ENCODE data around the gene RMDN2. TPM values are rescaled to one million over a fixed set of nuclear protein-coding genes. Genes with fewer than 3 reads are reported as not detected.
A peak's percentile ranks its signal among the peaks of the same experiment; 100 is the strongest.

Gene RMDN2
- total RNA-seq, 2 donors from 2014 or later: 10.4 to 11.5 TPM

DNA sequence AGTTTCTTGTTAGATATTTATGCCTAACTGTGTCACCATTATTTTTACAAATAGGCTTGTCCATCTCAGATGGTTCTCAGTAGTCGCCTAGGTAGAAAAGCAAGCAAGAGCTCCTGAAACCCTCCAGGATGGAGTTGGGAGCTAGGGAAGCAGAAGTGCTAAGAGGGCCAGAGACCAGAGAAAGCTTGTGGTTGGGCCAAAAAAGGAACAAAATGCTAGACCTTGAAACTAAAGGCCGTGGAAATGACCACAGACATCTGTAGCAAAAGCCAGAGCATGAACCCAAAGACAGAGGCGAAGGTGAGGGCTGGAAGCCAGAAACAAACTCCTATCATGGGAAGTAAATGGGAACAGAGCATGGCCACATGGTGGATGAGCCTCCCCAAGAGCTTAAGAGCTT lies 29.9 kb upstream of the RMDN2 start:
- Histone ChIP-seq H3K4me3 (no peak overlapping the region), H3K9me3 (no peaks in the 10 kb centered on the region), H3K4me1 (peaks cover 5% of the 10 kb centered on the region), H3K27ac (no peak overlapping the region), H3K27me3 (no peaks in the 10 kb centered on the region), H3K36me3 (replicated peaks in 1 of 2; ENCODE audit: insufficient read depth in 1 of 2, low read depth in 2 of 2) (no peaks in the 10 kb centered on the region)
- intact Hi-C loops (cut with DNase I): no loop called here
- ATAC-seq (no peak), DNase-seq (no peak)
- TF ChIP-seq POLR2A (IDR thresholded peaks at IDR 0.05): no peak
- TF ChIP-seq, protein P1, sequence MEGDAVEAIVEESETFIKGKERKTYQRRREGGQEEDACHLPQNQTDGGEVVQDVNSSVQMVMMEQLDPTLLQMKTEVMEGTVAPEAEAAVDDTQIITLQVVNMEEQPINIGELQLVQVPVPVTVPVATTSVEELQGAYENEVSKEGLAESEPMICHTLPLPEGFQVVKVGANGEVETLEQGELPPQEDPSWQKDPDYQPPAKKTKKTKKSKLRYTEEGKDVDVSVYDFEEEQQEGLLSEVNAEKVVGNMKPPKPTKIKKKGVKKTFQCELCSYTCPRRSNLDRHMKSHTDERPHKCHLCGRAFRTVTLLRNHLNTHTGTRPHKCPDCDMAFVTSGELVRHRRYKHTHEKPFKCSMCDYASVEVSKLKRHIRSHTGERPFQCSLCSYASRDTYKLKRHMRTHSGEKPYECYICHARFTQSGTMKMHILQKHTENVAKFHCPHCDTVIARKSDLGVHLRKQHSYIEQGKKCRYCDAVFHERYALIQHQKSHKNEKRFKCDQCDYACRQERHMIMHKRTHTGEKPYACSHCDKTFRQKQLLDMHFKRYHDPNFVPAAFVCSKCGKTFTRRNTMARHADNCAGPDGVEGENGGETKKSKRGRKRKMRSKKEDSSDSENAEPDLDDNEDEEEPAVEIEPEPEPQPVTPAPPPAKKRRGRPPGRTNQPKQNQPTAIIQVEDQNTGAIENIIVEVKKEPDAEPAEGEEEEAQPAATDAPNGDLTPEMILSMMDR (IDR thresholded peaks at IDR 0.05): no peak
- WGBS, 2 donors: 76 to 87% methylated on average over 3 of the region's 3 CpGs

DNA sequence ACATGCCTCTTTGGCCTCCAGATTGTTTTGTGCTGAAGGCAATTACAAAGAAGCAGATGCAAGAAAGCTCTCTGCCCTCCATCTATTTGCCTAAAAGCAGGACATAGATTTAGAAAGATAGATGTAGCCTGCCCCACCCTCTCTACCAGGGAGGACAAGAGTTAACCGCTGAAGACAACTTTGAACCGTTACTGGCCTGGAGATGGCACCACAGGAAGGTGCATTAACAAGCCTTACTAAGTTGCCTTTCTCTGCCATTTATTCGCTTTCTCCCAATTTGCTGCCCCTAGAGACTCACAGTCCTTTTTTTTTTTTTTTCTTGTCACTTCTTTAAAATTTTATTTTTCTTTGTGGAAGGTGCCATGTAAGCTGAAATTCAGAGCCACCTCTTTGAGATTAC lies 28.8 kb upstream of the RMDN2 start:
- no peaks in the 10 kb centered on the region for H3K27me3 ChIP-seq
- no peaks in the 10 kb centered on the region for H3K9me3 ChIP-seq
- 74 to 78% methylated on average over 3 of the region's 3 CpGs for WGBS, 2 donors
- ATAC-seq: no peak
- H3K4me3 ChIP-seq: no peak overlapping the region
- DNase-seq: no peak
- no peak overlapping the region for H3K27ac ChIP-seq
- H3K4me1 ChIP-seq: no peaks in the 10 kb centered on the region
- intact Hi-C loops (cut with DNase I): no loop called here
- no peak for TF ChIP-seq POLR2A (IDR thresholded peaks at IDR 0.05)
- TF ChIP-seq, protein P1 (IDR thresholded peaks at IDR 0.05): peak in 1 of 7 experiments; percentile 8
- no peaks in the 10 kb centered on the region for H3K36me3 ChIP-seq (replicated peaks in 1 of 2; ENCODE audit: insufficient read depth in 1 of 2, low read depth in 2 of 2)

DNA sequence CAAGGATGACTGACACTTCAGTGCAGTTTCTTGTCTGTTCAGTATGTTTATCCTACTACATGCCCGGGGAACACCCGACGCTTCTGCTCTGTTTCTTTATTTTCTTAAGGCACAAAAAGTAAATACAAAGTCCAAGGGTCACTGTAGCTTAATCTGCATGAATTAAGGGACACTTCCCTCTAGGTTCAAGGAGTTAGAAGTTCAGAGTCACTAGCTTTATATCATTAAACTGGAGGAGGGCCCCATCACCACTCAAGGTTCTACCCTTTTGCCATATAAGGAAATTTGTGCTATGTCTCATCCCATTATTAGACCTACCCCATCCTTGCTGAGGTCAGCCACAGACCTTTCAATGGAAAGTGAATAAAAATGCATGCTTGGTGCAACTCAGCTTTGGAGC lies 27.6 kb upstream of the RMDN2 start:
- Histone ChIP-seq H3K9me3 (no peaks in the 10 kb centered on the region), H3K27ac (no peak overlapping the region), H3K4me3 (no peak overlapping the region), H3K36me3 (replicated peaks in 1 of 2; ENCODE audit: insufficient read depth in 1 of 2, low read depth in 2 of 2) (no peaks in the 10 kb centered on the region), H3K4me1 (no peaks in the 10 kb centered on the region), H3K27me3 (no peaks in the 10 kb centered on the region)
- ATAC-seq: no peak
- DNase-seq: no peak
- intact Hi-C loops (cut with DNase I): no loop called here
- 22 to 31% methylated on average over 3 of the region's 3 CpGs for WGBS, 2 donors
- TF ChIP-seq POLR2A (IDR thresholded peaks at IDR 0.05): no peak
- TF ChIP-seq, protein P1 (IDR thresholded peaks at IDR 0.05): no peak

DNA sequence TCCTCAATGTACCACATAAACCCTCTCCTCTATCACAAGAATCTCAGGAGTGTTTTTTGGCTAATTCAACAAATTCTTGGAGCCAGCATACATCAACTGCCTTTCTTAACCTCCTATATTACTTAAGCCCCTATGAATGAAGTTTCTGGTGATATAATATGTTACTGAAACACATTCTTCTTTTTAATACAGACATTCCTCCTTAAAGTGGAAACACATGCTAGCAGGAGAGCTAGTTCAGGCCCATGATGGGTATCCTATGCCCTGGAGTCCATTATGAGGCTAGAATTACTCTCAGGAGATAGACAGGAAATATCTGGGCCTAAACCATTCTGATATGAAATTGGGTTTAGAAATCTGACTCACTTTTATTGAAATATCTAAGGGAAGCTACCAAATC lies 26.6 kb upstream of the RMDN2 start:
- ATAC-seq: no peak
- no peak for TF ChIP-seq POLR2A (IDR thresholded peaks at IDR 0.05)
- TF ChIP-seq, protein P1 (IDR thresholded peaks at IDR 0.05): no peak
- no peak overlapping the region for H3K27ac ChIP-seq
- H3K4me1 ChIP-seq: no peaks in the 10 kb centered on the region
- no peak overlapping the region for H3K4me3 ChIP-seq
- intact Hi-C loops (cut with DNase I): no loop called here
- no peaks in the 10 kb centered on the region for H3K9me3 ChIP-seq
- no peak for DNase-seq
- H3K27me3 ChIP-seq: no peaks in the 10 kb centered on the region
- no peaks in the 10 kb centered on the region for H3K36me3 ChIP-seq (replicated peaks in 1 of 2; ENCODE audit: insufficient read depth in 1 of 2, low read depth in 2 of 2)

DNA sequence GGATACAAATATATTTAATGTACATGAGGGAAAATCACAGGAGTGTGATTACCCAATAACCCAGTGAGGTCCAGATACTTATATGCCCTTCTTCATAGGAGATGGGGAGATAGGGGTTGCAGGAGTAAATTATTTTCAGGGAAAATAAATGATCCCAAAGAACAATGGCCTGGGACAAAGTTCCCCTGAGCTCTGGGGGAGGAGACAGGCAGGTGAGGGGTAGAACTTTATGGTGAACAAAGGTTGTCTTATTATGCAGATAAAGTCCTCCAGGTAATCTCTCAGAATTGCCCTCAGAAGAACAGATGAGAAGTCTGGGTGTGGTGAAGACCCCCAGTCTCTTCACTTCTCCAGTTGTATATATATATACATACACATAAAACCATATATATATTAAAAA lies 22.1 kb upstream of the RMDN2 start:
- ATAC-seq: no peak

More for the DNA sequence above, 22.1 kb upstream of the RMDN2 start:
- H3K27me3 ChIP-seq: no peaks in the 10 kb centered on the region
- intact Hi-C loops (cut with DNase I): no loop called here
- H3K36me3 ChIP-seq (replicated peaks in 1 of 2; ENCODE audit: insufficient read depth in 1 of 2, low read depth in 2 of 2): no peaks in the 10 kb centered on the region
- no peaks in the 10 kb centered on the region for H3K4me1 ChIP-seq
- H3K27ac ChIP-seq: no peak overlapping the region
- no peaks in the 10 kb centered on the region for H3K9me3 ChIP-seq
- H3K4me3 ChIP-seq: no peak overlapping the region
- no peak for TF ChIP-seq POLR2A (IDR thresholded peaks at IDR 0.05)
- TF ChIP-seq, protein P1 (IDR thresholded peaks at IDR 0.05): no peak
- no peak for DNase-seq

Data from body of pancreas (tissue), 4 donors.